Neural crest cell (in vitro differentiated cells): ENCODE measurements around the gene IL21R. TPM values are rescaled to one million over a fixed set of nuclear protein-coding genes. Genes with fewer than 3 reads are reported as not detected.

Experiments used
- DNase-seq: peaks from one replicate; pipeline ENCODE4 v3.0.0; 2021; ENCODE audit warnings: low read depth, mixed read lengths, low spot score
- H3K27ac Mint-ChIP-seq: one replicate; pipeline ENCODE4 v1.8.0; 2021; ENCODE audit warnings: mild to moderate bottlenecking, mixed read lengths; ENCODE audit not compliant: unreplicated experiment
- H3K27me3 Mint-ChIP-seq: 2 replicates; pipeline ENCODE4 v1.8.0; 2021; ENCODE audit warnings: low read depth, mild to moderate bottlenecking, mixed read lengths
- H3K36me3 Mint-ChIP-seq: 2 replicates; pipeline ENCODE4 v1.8.0; 2021; ENCODE audit warnings: low read depth, mild to moderate bottlenecking, mixed read lengths
- H3K4me1 Mint-ChIP-seq: 2 replicates; pipeline ENCODE4 v1.8.0; 2021; ENCODE audit warnings: mixed read lengths
- H3K4me3 Mint-ChIP-seq: one replicate; pipeline ENCODE4 v1.8.0; 2021; ENCODE audit warnings: mild to moderate bottlenecking, mixed read lengths
- H3K9me3 Mint-ChIP-seq: 2 replicates; pipeline ENCODE4 v1.8.0; 2021; ENCODE audit warnings: mixed read lengths
- CTCF ChIP-seq: fragments of 200-600 bp; sonication (generic); conservative IDR thresholded peaks from 2 replicates; pipeline ENCODE4 v1.5.0; 2021; ENCODE audit warnings: antibody characterized with exemption, mild to moderate bottlenecking
- total RNA-seq: library from RNA; stranded (reverse); gene quantifications from 2 replicates; pipeline ENCODE4 v1.2.1, GENCODE V29; 2021

IL21R gene
- total RNA-seq, 1 donor from 2014 or later: 0.79 TPM

- no peak for DNase-seq
- H3K27ac Mint-ChIP-seq: no peak overlapping the region
- peaks cover 23% of the 10 kb centered on the region for H3K36me3 Mint-ChIP-seq
- no peaks in the 10 kb centered on the region for H3K4me1 Mint-ChIP-seq
- H3K27me3 Mint-ChIP-seq: no peaks in the 10 kb centered on the region
- H3K9me3 Mint-ChIP-seq: no peaks in the 10 kb centered on the region
- H3K4me3 Mint-ChIP-seq: no peak overlapping the region
- TF ChIP-seq CTCF: no peak
These were observed 61.1 kb downstream of the IL21R start for GRCh38 chr16:27462846-27463682.

GRCh38 chr16:27463741-27464591 lies 62.0 kb downstream of the IL21R start:
- H3K4me3 Mint-ChIP-seq: no peak overlapping the region
- DNase-seq: no peak
- H3K27me3 Mint-ChIP-seq: no peaks in the 10 kb centered on the region
- H3K4me1 Mint-ChIP-seq: no peaks in the 10 kb centered on the region
- no peak for TF ChIP-seq CTCF
- no peak overlapping the region for H3K27ac Mint-ChIP-seq
- no peaks in the 10 kb centered on the region for H3K9me3 Mint-ChIP-seq
- peaks cover 24% of the 10 kb centered on the region for H3K36me3 Mint-ChIP-seq

GRCh38 chr16:27464626-27465482 lies 62.9 kb downstream of the IL21R start:
- no peak for DNase-seq
- Mint-ChIP-seq H3K4me1 (no peaks in the 10 kb centered on the region), H3K27me3 (no peaks in the 10 kb centered on the region), H3K36me3 (peaks cover 19% of the 10 kb centered on the region), H3K4me3 (no peak overlapping the region), H3K9me3 (no peaks in the 10 kb centered on the region), H3K27ac (no peak overlapping the region)
- no peak for TF ChIP-seq CTCF

GRCh38 chr16:27465483-27465879 lies 63.5 kb downstream of the IL21R start:
- Mint-ChIP-seq H3K4me1 (no peaks in the 10 kb centered on the region), H3K9me3 (no peaks in the 10 kb centered on the region), H3K27me3 (no peaks in the 10 kb centered on the region), H3K36me3 (peaks cover 23% of the 10 kb centered on the region), H3K4me3 (no peak overlapping the region), H3K27ac (no peak overlapping the region)
- TF ChIP-seq CTCF: no peak
- DNase-seq: no peak

GRCh38 chr16:27468941-27469531 lies 67.1 kb downstream of the IL21R start:
- no peaks in the 10 kb centered on the region for H3K9me3 Mint-ChIP-seq
- no peak for DNase-seq
- TF ChIP-seq CTCF: no peak
- H3K27ac Mint-ChIP-seq: peak overlapping the region; percentile 12
- H3K4me1 Mint-ChIP-seq: peaks cover 8% of the 10 kb centered on the region
- peaks cover 37% of the 10 kb centered on the region for H3K36me3 Mint-ChIP-seq
- H3K4me3 Mint-ChIP-seq: no peak overlapping the region
- H3K27me3 Mint-ChIP-seq: no peaks in the 10 kb centered on the region
